Endothelial cell of umbilical vein (primary cell): ENCODE measurements around the gene TEX29. TPM values are rescaled to one million over a fixed set of nuclear protein-coding genes. Genes with fewer than 3 reads are reported as not detected.

Source experiments
- BruUV-seq: library from RNA; stranded (reverse); fragments of 400-500 nt; replicated peaks from 2 replicates; lab custom pipeline; 2021; lab: Mats Ljungman, UMichigan
- CTCF ChIA-PET: fragments of 300-600, 350-600 bp; sonication (Branson Sonifier 250); formaldehyde crosslinking; loops from one replicate; lab custom pipeline; 2021; ENCODE audit warnings: antibody characterized with exemption, inconsistent platforms; lab: Charles Lee
- POLR2A ChIA-PET: fragments of 300-600, 350-600 bp; sonication (Branson Sonifier 250); formaldehyde crosslinking; loops from one replicate; lab custom pipeline; 2021; ENCODE audit warnings: antibody characterized with exemption, inconsistent platforms; lab: Charles Lee
- DNase-seq: peaks from one replicate; pipeline ENCODE4 v3.0.0-alpha.2; 2011; ENCODE audit warnings: low read depth, low spot score
- FAIRE-seq: peaks from 2 replicates; lab custom pipeline; 2011; peaks lifted over from hg19 to GRCh38; lab: Jason Lieb, UNC
- H2AFZ ChIP-seq: 2 replicates; pipeline ENCODE4 v1.6.0; 2012; ENCODE audit warnings: low read depth, low read length, control low read depth, inconsistent platforms
- H3K27ac ChIP-seq: 2 replicates; pipeline ENCODE4 v1.5.1; 2011; ENCODE audit warnings: low read depth, mild to moderate bottlenecking, control low read depth, low read length, moderate library complexity; ENCODE audit not compliant: insufficient read depth
- H3K27me3 ChIP-seq, 2 experiments: 2 replicates each; pipeline versions ENCODE4 v1.6.0 to v1.6.1; 2011; ENCODE audit warnings: low read length in 2 of 2, mixed read lengths in 1 of 2; ENCODE audit not compliant: control insufficient read depth in 2 of 2, insufficient read depth in 2 of 2
- H3K36me3 ChIP-seq, 2 experiments: 2 replicates in 1 of 2; 3 replicates in 1 of 2; pipeline ENCODE4 v1.5.1; 2011; ENCODE audit warnings: low read length in 2 of 2, mild to moderate bottlenecking in 1 of 2, moderate library complexity in 1 of 2; ENCODE audit not compliant: control insufficient read depth in 2 of 2, insufficient read depth in 2 of 2; ENCODE audit errors: extremely low read depth in 1 of 2
- H3K4me1 ChIP-seq: 3 replicates; pipeline ENCODE4 v1.5.1; 2011; ENCODE audit warnings: mild to moderate bottlenecking, low read length; ENCODE audit not compliant: control insufficient read depth, insufficient read depth; ENCODE audit errors: extremely low read depth
- H3K4me2 ChIP-seq: 2 replicates; pipeline ENCODE4 v1.6.1; 2011; ENCODE audit warnings: low read length, control low read depth, mixed read lengths; ENCODE audit not compliant: insufficient read depth
- H3K4me3 ChIP-seq, 3 experiments: fragments of 200-600 bp in 1 of 3; sonication (generic), shearing (Covaris generic) in 1 of 3; replicated peaks in 1 of 3; 2 replicates each; pipeline ENCODE4 v1.5.1; 2011 to 2016; ENCODE audit warnings: control low read depth in 3 of 3, low read length in 3 of 3, mild to moderate bottlenecking in 2 of 3, inconsistent platforms in 1 of 3, low read depth in 1 of 3, moderate library complexity in 1 of 3; ENCODE audit not compliant: insufficient read depth in 1 of 3
- H3K79me2 ChIP-seq: 2 replicates; pipeline ENCODE4 v1.6.0; 2012; ENCODE audit warnings: low read length, inconsistent platforms; ENCODE audit not compliant: control insufficient read depth, insufficient read depth
- H3K9ac ChIP-seq: replicated peaks from 2 replicates; pipeline ENCODE3; 2011; ENCODE audit warnings: low read length, control low read depth; ENCODE audit not compliant: insufficient read depth; ENCODE audit errors: extremely low read depth
- H3K9me1 ChIP-seq: replicated peaks from 3 replicates; pipeline ENCODE4 v1.6.0; 2011; ENCODE audit warnings: mild to moderate bottlenecking, low read length; ENCODE audit not compliant: control insufficient read depth, insufficient read depth; ENCODE audit errors: extremely low read depth
- H3K9me3 ChIP-seq: replicated peaks from 2 replicates; pipeline ENCODE4 v1.5.1; 2012; ENCODE audit warnings: low read length, inconsistent platforms; ENCODE audit not compliant: control insufficient read depth, insufficient read depth
- H4K20me1 ChIP-seq: replicated peaks from 2 replicates; pipeline ENCODE3; 2011; ENCODE audit warnings: mild to moderate bottlenecking, low read length; ENCODE audit not compliant: control insufficient read depth, insufficient read depth; ENCODE audit errors: extremely low read depth
- GATA2 ChIP-seq: IDR thresholded peaks from 2 replicates; pipeline ENCODE4 v1.7.0; 2011; ENCODE audit warnings: low read depth, mild to moderate bottlenecking, moderate library complexity, mixed read lengths, low read length; ENCODE audit not compliant: insufficient read length, insufficient read depth
- JUN ChIP-seq: IDR thresholded peaks from 2 replicates; pipeline ENCODE4 v1.6.1; 2011; ENCODE audit warnings: borderline replicate concordance, low read depth; ENCODE audit not compliant: insufficient read length, insufficient read depth
- MYC ChIP-seq: IDR thresholded peaks from one replicate; pipeline ENCODE4 v1.6.1; 2011; ENCODE audit warnings: mild to moderate bottlenecking, low read depth, low read length
- POLR2A ChIP-seq: IDR thresholded peaks from 2 replicates; pipeline ENCODE4 v1.6.1; 2012; ENCODE audit warnings: low read depth, mild to moderate bottlenecking, control low read depth, low read length
- POLR2AphosphoS5 ChIP-seq: IDR thresholded peaks from 2 replicates; pipeline ENCODE4 v1.6.1; 2012; ENCODE audit warnings: low read depth, mild to moderate bottlenecking, control low read depth, low read length, moderate library complexity; ENCODE audit not compliant: insufficient read depth
- dilution Hi-C: fragments of 300-500 bp; cut with MboI; formaldehyde crosslinking; loops from one replicate; pipeline ENCODE4 v1.15.0; 2019; ENCODE audit warnings: low sequenced_read_pairs; ENCODE audit not compliant: extremely low pct_ligation_motif_present
- intact Hi-C: fragments of 100-400 bp; cut with micrococcal nuclease; formaldehyde crosslinking; loops from one replicate; pipeline ENCODE4 v1.10.0; 2022
- polyA plus RNA-seq, 4 experiments: library from polyadenylated mRNA; depleted of rRNA in 3 of 4; stranded (reverse) in 3 of 4; unstranded in 1 of 4; fragments of >200 nt; gene quantifications; 2 replicates each; pipeline versions ENCODE4 v1.2.1 to v1.2.3, GENCODE V29; 2011 to 2012; ENCODE audit warnings: missing spikeins in 1 of 4
- total RNA-seq: library from RNA; stranded (reverse); gene quantifications from 2 replicates; pipeline ENCODE4 v1.2.3, GENCODE V29; 2021

The TEX29 gene
- total and polyA plus RNA-seq, 2 donors (not counting 3 experiments of a cell fraction or from before 2014, with no cell fraction given), result 0.44 TPM; not detected in 1

DNA sequence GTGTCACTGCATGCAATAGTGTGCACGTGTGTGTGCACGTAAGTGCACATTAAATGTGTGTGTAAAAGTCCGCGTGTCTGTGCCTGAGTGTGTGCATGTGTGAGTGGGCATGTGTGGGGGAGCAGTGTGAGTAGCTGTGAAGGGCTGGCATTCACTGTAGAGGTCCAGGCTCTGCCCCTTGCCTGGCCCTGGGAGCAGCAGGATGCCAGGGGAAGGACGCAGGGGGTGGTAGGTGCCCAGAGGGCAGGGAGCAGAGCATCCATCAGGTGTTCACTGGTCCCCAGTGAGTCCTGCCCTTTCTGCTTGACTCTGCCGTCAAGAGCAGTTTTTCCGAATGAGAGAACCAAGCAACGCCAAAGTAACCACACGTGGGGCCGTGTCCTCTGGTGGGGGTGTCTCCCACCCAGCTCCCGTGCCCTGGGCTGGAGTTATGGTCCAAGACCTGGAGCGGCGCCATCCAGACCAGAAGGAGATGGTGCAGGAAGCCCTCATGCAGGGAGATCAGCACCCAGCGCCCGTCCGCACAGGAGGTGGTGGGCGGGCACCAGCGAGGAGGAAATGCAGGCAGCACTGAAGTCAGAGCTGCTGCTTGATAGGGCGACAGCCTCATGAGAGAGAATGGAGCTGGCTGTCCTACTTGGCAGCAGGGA, 68.5 kb downstream of the TEX29 start:
- Histone ChIP-seq H3K79me2 (no peaks in the 10 kb centered on the region), H3K4me2 (no peak overlapping the region), H3K9me1 (no peaks in the 10 kb centered on the region), H3K27ac (no peak overlapping the region), H3K9me3 (no peaks in the 10 kb centered on the region), H3K27me3 (no peaks in the 10 kb centered on the region), H2AFZ (no peak overlapping the region), H3K36me3 (no peaks in the 10 kb centered on the region), H4K20me1 (no peaks in the 10 kb centered on the region), H3K4me1 (no peaks in the 10 kb centered on the region), H3K4me3 (no peak overlapping the region), H3K9ac (no peak overlapping the region)
- intact Hi-C loops (no loop called here), dilution Hi-C loops (no loop called here)
- no TSS peak for BruUV-seq
- ChIA-PET CTCF (no interaction called here), POLR2A (no interaction called here)
- no peak for FAIRE-seq
- TF ChIP-seq JUN (no peak), MYC (no peak), POLR2A (no peak), GATA2 (no peak), POLR2AphosphoS5 (no peak)
- no peak for DNase-seq

DNA sequence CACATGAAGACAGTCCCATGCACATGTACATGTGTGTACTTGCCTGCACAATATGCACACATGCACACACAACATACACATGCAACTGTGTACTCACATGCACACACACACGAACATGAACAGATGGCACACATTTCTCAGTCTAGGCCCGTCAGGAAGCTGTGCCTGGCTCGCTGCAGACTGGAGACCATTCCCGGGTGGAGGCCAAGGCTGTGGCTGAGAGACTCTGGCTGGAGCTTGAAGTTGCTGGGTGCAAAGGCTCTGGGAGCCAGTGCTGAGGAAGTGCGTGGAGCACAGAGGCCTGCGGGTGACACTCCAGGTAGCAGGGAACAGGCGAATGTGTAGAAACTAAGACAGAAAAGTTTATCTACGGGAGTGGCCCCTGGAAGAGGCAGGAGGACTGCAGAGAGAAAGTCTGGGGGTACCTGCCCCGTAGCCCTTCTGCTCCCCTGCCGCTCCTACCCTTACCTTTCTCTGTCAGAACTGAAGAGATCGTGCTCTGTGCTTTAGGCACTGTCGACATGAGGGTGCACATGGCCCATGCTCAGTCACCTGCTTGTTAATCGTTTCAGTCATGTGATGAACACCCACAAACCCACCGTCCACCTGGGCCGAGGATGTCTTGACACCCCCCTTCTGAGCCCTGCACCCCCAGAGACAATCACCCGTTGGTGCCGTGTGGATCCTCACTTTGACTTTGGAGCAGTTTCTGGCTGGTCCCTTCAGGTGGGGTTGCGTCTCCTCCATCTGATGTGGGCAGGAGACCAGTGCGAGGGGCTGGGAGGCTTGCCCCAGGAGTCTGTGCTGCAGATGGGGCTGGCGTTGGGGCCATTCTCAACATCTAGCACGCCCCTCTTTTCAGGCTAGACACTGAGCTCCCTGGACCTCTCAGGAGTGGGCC, 69.4 kb downstream of the TEX29 start:
- TF ChIP-seq GATA2, result no peak
- Histone ChIP-seq H3K9ac (no peak overlapping the region), H3K36me3 (no peaks in the 10 kb centered on the region), H3K9me1 (no peaks in the 10 kb centered on the region), H3K79me2 (no peaks in the 10 kb centered on the region), H3K4me2 (no peak overlapping the region), H3K27ac (no peak overlapping the region), H2AFZ (no peak overlapping the region), H3K4me3 (no peak overlapping the region), H3K27me3 (no peaks in the 10 kb centered on the region), H3K4me1 (no peaks in the 10 kb centered on the region), H3K9me3 (no peaks in the 10 kb centered on the region), H4K20me1 (no peaks in the 10 kb centered on the region)
- FAIRE-seq (no peak), DNase-seq (no peak)
- CTCF ChIA-PET, result no interaction called here
- dilution Hi-C loops (no loop called here), intact Hi-C loops (no loop called here)
- no TSS peak for BruUV-seq
- POLR2A ChIA-PET, result no interaction called here
